ENCODE results near the gene ZNF70. TPM values are rescaled to one million over a fixed set of nuclear protein-coding genes. Genes with fewer than 3 reads are reported as not detected.

The ZNF70 gene
- total RNA-seq, 1 experiment from 2014 or later: 2.3 TPM

- intact Hi-C loops (cut with micrococcal nuclease): no loop called here
- ATAC-seq (no peak), DNase-seq (no peak)
- H2AFZ ChIP-seq (ENCODE audit: low read length): peak overlapping the region; percentile 95
- TF ChIP-seq EZH2 (IDR thresholded peaks at IDR 0.05; ENCODE audit: low read length, unreplicated experiment) (no peak), EZH2phosphoT487 (IDR thresholded peaks at IDR 0.05; ENCODE audit: borderline replicate concordance, low read length) (no peak), CTCF (conservative IDR thresholded peaks at IDR 0.05; ENCODE audit: low read depth, low read length) (no peak)
- H4K20me1 ChIP-seq (ENCODE audit: low read length): no peaks in the 10 kb centered on the region
- H3K36me3 ChIP-seq (ENCODE audit: low read depth, low read length): no peaks in the 10 kb centered on the region
- POLR2A ChIA-PET (ENCODE audit: unreplicated experiment): interaction anchor here (0.6 kb wide), 2 partner anchors 13 to 29 kb away, joined by 3 to 4 read pairs; no protein-coding TSS in a partner anchor
- peaks cover 8% of the 10 kb centered on the region for H3K4me1 ChIP-seq (ENCODE audit: insufficient read depth, low read length)
- no peaks in the 10 kb centered on the region for H3F3A ChIP-seq (ENCODE audit: low read length, unreplicated experiment)
- H3K9me2 ChIP-seq (replicated peaks; ENCODE audit: low read length): no peaks in the 10 kb centered on the region
- CTCF ChIA-PET: no interaction called here
- H3K4me2 ChIP-seq (ENCODE audit: low read length): peak overlapping the region; percentile 97
- peak overlapping the region; percentile 69 for H3K9ac ChIP-seq (ENCODE audit: low read length)
- 0 out of 2 replicates have a peak, but pooled peaks cover 4% of the 10 kb centered on the region for H3K79me2 ChIP-seq (ENCODE audit: low read length)
- H3K27me3 ChIP-seq (ENCODE audit: low read length): no peaks in the 10 kb centered on the region
- no peaks in the 10 kb centered on the region for H3K9me3 ChIP-seq (ENCODE audit: low read length)
- H3K4me3 ChIP-seq (ENCODE audit: low read length): peak overlapping the region; percentile 86
- BruUV-seq (replicated peaks): TSS peak; percentile 76
- H3K27ac ChIP-seq (ENCODE audit: low read length): no peak overlapping the region
Observed at GRCh38 chr22:23750367-23750713, 572 bp downstream of the ZNF70 start.

GRCh38 chr22:23749841-23750301 is 1.0 kb downstream of the ZNF70 start:
- no peaks in the 10 kb centered on the region for H3K9me3 ChIP-seq (ENCODE audit: low read length)
- no peaks in the 10 kb centered on the region for H3K27me3 ChIP-seq (ENCODE audit: low read length)
- H3K4me2 ChIP-seq (ENCODE audit: low read length): peak overlapping the region; percentile 97
- H2AFZ ChIP-seq (ENCODE audit: low read length): no peak overlapping the region
- no peaks in the 10 kb centered on the region for H4K20me1 ChIP-seq (ENCODE audit: low read length)
- peak overlapping the region; percentile 86; the same call in 1 of the 2 replicates for H3K4me3 ChIP-seq (ENCODE audit: low read length)
- peaks cover 8% of the 10 kb centered on the region for H3K4me1 ChIP-seq (ENCODE audit: insufficient read depth, low read length)
- TF ChIP-seq EZH2 (IDR thresholded peaks at IDR 0.05; ENCODE audit: low read length, unreplicated experiment): no peak
- TF ChIP-seq CTCF (conservative IDR thresholded peaks at IDR 0.05; ENCODE audit: low read depth, low read length): no peak
- no peak for TF ChIP-seq EZH2phosphoT487 (IDR thresholded peaks at IDR 0.05; ENCODE audit: borderline replicate concordance, low read length)
- no TSS peak for BruUV-seq (replicated peaks)
- H3K9me2 ChIP-seq (replicated peaks; ENCODE audit: low read length): no peaks in the 10 kb centered on the region
- intact Hi-C loops (cut with micrococcal nuclease): no loop called here
- no peaks in the 10 kb centered on the region for H3F3A ChIP-seq (ENCODE audit: low read length, unreplicated experiment)
- ChIA-PET CTCF (no interaction called here), POLR2A (ENCODE audit: unreplicated experiment) (no interaction called here)
- H3K79me2 ChIP-seq (ENCODE audit: low read length): 0 out of 2 replicates have a peak, but pooled peaks cover 4% of the 10 kb centered on the region
- DNase-seq: no peak
- peaks cover under 1% of the 10 kb centered on the region; the same call in 1 of the 2 replicates for H3K36me3 ChIP-seq (ENCODE audit: low read depth, low read length)
- H3K9ac ChIP-seq (ENCODE audit: low read length): no peak overlapping the region; the same call in 1 of the 2 replicates
- H3K27ac ChIP-seq (ENCODE audit: low read length): no peak overlapping the region
- no peak for ATAC-seq

GRCh38 chr22:23745791-23746190 is 5.1 kb downstream of the ZNF70 start:
- TF ChIP-seq EZH2 (IDR thresholded peaks at IDR 0.05; ENCODE audit: low read length, unreplicated experiment) (no peak), CTCF (conservative IDR thresholded peaks at IDR 0.05; ENCODE audit: low read depth, low read length) (no peak), EZH2phosphoT487 (IDR thresholded peaks at IDR 0.05; ENCODE audit: borderline replicate concordance, low read length) (no peak)
- H3F3A ChIP-seq (ENCODE audit: low read length, unreplicated experiment): no peaks in the 10 kb centered on the region
- POLR2A ChIA-PET (ENCODE audit: unreplicated experiment): no interaction called here
- H3K4me1 ChIP-seq (ENCODE audit: insufficient read depth, low read length): 0 out of 2 replicates have a peak, but pooled peaks cover 3% of the 10 kb centered on the region
- no peaks in the 10 kb centered on the region for H4K20me1 ChIP-seq (ENCODE audit: low read length)
- H3K4me3 ChIP-seq (ENCODE audit: low read length): no peak overlapping the region
- DNase-seq (no peak), ATAC-seq (no peak)
- intact Hi-C loops (cut with micrococcal nuclease): no loop called here
- no peaks in the 10 kb centered on the region for H3K9me2 ChIP-seq (replicated peaks; ENCODE audit: low read length)
- CTCF ChIA-PET: no interaction called here
- H3K9me3 ChIP-seq (ENCODE audit: low read length): no peaks in the 10 kb centered on the region
- no peak overlapping the region for H2AFZ ChIP-seq (ENCODE audit: low read length)
- peaks cover 4% of the 10 kb centered on the region; the same call in 1 of the 2 replicates for H3K36me3 ChIP-seq (ENCODE audit: low read depth, low read length)
- H3K27me3 ChIP-seq (ENCODE audit: low read length): no peaks in the 10 kb centered on the region
- H3K4me2 ChIP-seq (ENCODE audit: low read length): no peak overlapping the region
- no peak overlapping the region for H3K27ac ChIP-seq (ENCODE audit: low read length)
- 0 out of 2 replicates have a peak, but pooled peaks cover 4% of the 10 kb centered on the region for H3K79me2 ChIP-seq (ENCODE audit: low read length)
- H3K9ac ChIP-seq (ENCODE audit: low read length): no peak overlapping the region
- BruUV-seq (replicated peaks): no TSS peak
